Spleen (tissue), 7 donors: ENCODE data around the gene ATAD5.

Experiments used
- POLR2A ChIP-seq, 3 donors: fragments of 450-650 bp; IDR thresholded peaks; one replicate each; pipeline ENCODE4 v1.5.1; 2017; ENCODE audit warnings: antibody characterized with exemption in 3 of 3, mild to moderate bottlenecking in 1 of 3
- POLR2AphosphoS5 ChIP-seq, 3 donors: sonication (generic); formaldehyde crosslinking; IDR thresholded peaks; one replicate each; pipeline ENCODE4 v1.5.1; 2017; ENCODE audit warnings: antibody characterized with exemption in 3 of 3
- TF ChIP-seq, protein P1 (sequence below), 11 experiments: fragments of 200-600 bp in 7 of 11; fragments of 450-650 bp in 4 of 11; sonication (generic) in 4 of 11; IDR thresholded peaks in 8 of 11; conservative IDR thresholded peaks in 3 of 11; 1 replicate in 7 of 11; 2 replicates in 4 of 11; pipeline versions ENCODE4 v1.4.0 to v1.8.0; 2016 to 2021; ENCODE audit warnings: antibody characterized with exemption in 11 of 11, inconsistent platforms in 4 of 11, mild to moderate bottlenecking in 1 of 11
- donor health status: DM: no; HTN: no; CAD: no; lungs with moderate emphysema.
- donor health status: DM: no; HTN: no; CAD: no.
- donor health status: DM: no; HTN: no; CAD: no.

DNA sequence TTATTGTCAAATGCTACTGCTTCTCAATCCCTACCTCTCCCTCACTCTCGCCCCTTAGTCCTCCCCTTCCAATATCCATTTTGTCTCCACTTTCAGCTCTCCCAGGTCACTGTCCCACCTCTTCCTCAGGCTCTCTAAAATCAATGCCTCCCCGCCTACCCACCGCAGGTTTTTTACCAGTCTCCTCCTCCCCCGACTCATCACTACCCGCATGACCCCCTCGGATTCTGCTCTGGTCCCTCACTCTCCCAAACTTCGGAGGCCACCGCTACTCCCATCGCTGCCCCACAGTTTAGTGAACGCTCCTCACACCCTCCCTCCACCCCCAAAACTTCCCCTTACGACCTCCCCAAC, 7.8 kb upstream of the ATAD5 start:
- TF ChIP-seq, protein P1, sequence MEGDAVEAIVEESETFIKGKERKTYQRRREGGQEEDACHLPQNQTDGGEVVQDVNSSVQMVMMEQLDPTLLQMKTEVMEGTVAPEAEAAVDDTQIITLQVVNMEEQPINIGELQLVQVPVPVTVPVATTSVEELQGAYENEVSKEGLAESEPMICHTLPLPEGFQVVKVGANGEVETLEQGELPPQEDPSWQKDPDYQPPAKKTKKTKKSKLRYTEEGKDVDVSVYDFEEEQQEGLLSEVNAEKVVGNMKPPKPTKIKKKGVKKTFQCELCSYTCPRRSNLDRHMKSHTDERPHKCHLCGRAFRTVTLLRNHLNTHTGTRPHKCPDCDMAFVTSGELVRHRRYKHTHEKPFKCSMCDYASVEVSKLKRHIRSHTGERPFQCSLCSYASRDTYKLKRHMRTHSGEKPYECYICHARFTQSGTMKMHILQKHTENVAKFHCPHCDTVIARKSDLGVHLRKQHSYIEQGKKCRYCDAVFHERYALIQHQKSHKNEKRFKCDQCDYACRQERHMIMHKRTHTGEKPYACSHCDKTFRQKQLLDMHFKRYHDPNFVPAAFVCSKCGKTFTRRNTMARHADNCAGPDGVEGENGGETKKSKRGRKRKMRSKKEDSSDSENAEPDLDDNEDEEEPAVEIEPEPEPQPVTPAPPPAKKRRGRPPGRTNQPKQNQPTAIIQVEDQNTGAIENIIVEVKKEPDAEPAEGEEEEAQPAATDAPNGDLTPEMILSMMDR (IDR thresholded peaks at IDR 0.05 in 8 of 11, conservative IDR thresholded peaks at IDR 0.05 in 3 of 11), result no peak
- TF ChIP-seq POLR2A (IDR thresholded peaks at IDR 0.05) (no peak), POLR2AphosphoS5 (IDR thresholded peaks at IDR 0.05) (no peak)
